D341Med (cell line): ENCODE results near the gene VWA5B1.
"Not testable (repeated sequence)": the region's sequence is repeated elsewhere in the genome, so short reads cannot be mapped to it uniquely, and the experiment has no call there.

Source experiments
- DNase-seq: peaks from one replicate; pipeline ENCODE4 v3.0.0; 2012; ENCODE audit warnings: low spot score

Gene VWA5B1

GRCh38 chr1:20279509-20279908 is 11.2 kb upstream of the VWA5B1 start:
- DNase-seq = no peak

GRCh38 chr1:20280341-20280740 is 10.3 kb upstream of the VWA5B1 start:
- no peak for DNase-seq

- DNase-seq = no peak
Observed at GRCh38 chr1:20280906-20281305, 9.8 kb upstream of the VWA5B1 start.

- DNase-seq = no peak
Observed at GRCh38 chr1:20281801-20282200, 8.9 kb upstream of the VWA5B1 start.

- no peak for DNase-seq
Observed at GRCh38 chr1:20282533-20282932, 8.1 kb upstream of the VWA5B1 start.

GRCh38 chr1:20284046-20284445 is 6.6 kb upstream of the VWA5B1 start:
- no peak for DNase-seq

- no peak for DNase-seq
Observed at GRCh38 chr1:20284625-20285024, 6.0 kb upstream of the VWA5B1 start.

- DNase-seq = no peak
Observed at GRCh38 chr1:20285510-20285909, 5.2 kb upstream of the VWA5B1 start.

- DNase-seq = not testable (repeated sequence)
Observed at GRCh38 chr1:20287696-20288095, 3.0 kb upstream of the VWA5B1 start.

GRCh38 chr1:20291645-20292084 is 990 bp downstream of the VWA5B1 start:
- DNase-seq = no peak

GRCh38 chr1:20298626-20299025 is 8.0 kb downstream of the VWA5B1 start:
- DNase-seq = no peak

- DNase-seq = no peak
Observed at GRCh38 chr1:20301463-20302107, 10.9 kb downstream of the VWA5B1 start.

- DNase-seq = no peak
Observed at GRCh38 chr1:20302108-20302471, 11.4 kb downstream of the VWA5B1 start.

GRCh38 chr1:20307026-20307425 is 16.4 kb downstream of the VWA5B1 start:
- no peak for DNase-seq

GRCh38 chr1:20308569-20308968 is 17.9 kb downstream of the VWA5B1 start:
- DNase-seq = no peak

- DNase-seq = no peak
Observed at GRCh38 chr1:20311289-20311688, 20.6 kb downstream of the VWA5B1 start.

- DNase-seq = no peak
Observed at GRCh38 chr1:20312310-20312709, 21.6 kb downstream of the VWA5B1 start.

GRCh38 chr1:20312818-20313217 is 22.1 kb downstream of the VWA5B1 start:
- no peak for DNase-seq

GRCh38 chr1:20317471-20317870 is 26.8 kb downstream of the VWA5B1 start:
- no peak for DNase-seq

GRCh38 chr1:20318521-20318920 is 27.8 kb downstream of the VWA5B1 start:
- no peak for DNase-seq

GRCh38 chr1:20318971-20319370 is 28.3 kb downstream of the VWA5B1 start:
- DNase-seq = no peak

- DNase-seq = no peak
Observed at GRCh38 chr1:20319456-20320220, 29.0 kb downstream of the VWA5B1 start.

- DNase-seq = no peak
Observed at GRCh38 chr1:20320704-20321103, 30.0 kb downstream of the VWA5B1 start.

GRCh38 chr1:20321573-20321972 is 30.9 kb downstream of the VWA5B1 start:
- DNase-seq = no peak
